ENCODE results near the gene SIPA1L3. TPM values are rescaled to one million over a fixed set of nuclear protein-coding genes. Genes with fewer than 3 reads are reported as not detected.
A peak's percentile ranks its signal among the peaks of the same experiment; 100 is the strongest.

SIPA1L3 gene
- total and polyA plus RNA-seq, 2 of the 13 experiments (the other 11 are each of a cell fraction or from before 2014, with no cell fraction given): 5.5 to 7.7 TPM

- TF ChIP-seq ZZZ3 (CRISPR knock-in tag; IDR thresholded peaks at IDR 0.05; ENCODE audit: borderline replicate concordance): no peak
- no peak; the same call in 1 of the 2 replicates for TF ChIP-seq ZSCAN12 (CRISPR knock-in tag; IDR thresholded peaks at IDR 0.05)
- no peak for TF ChIP-seq ZNF337 (CRISPR knock-in tag; IDR thresholded peaks at IDR 0.05; ENCODE audit: borderline replicate concordance, low read depth)
- no peak for TF ChIP-seq HOXA5 (CRISPR knock-in tag; IDR thresholded peaks at IDR 0.05)
- TF ChIP-seq AHR (CRISPR knock-in tag; IDR thresholded peaks at IDR 0.05): no peak; the same call in 1 of the 2 replicates
- TF ChIP-seq ZNF784 (CRISPR knock-in tag; IDR thresholded peaks at IDR 0.05; ENCODE audit: borderline replicate concordance): no peak
- TF ChIP-seq PHF20 (CRISPR knock-in tag; IDR thresholded peaks at IDR 0.05): no peak
- TF ChIP-seq PAX8 (CRISPR knock-in tag; IDR thresholded peaks at IDR 0.05; ENCODE audit: borderline replicate concordance): no peak
- TF ChIP-seq ZFY (CRISPR knock-in tag; IDR thresholded peaks at IDR 0.05): peak; percentile 23; the same call in 1 of the 2 replicates
- peak; percentile 38; the same call in 1 of the 2 replicates for TF ChIP-seq PATZ1 (CRISPR knock-in tag; IDR thresholded peaks at IDR 0.05)
- TF ChIP-seq TFAP4 (IDR thresholded peaks at IDR 0.05; ENCODE audit: borderline replicate concordance, low read depth): no peak
- TF ChIP-seq MAF1 (CRISPR knock-in tag; IDR thresholded peaks at IDR 0.05; ENCODE audit: borderline replicate concordance): 0 out of 2 replicates have a peak, but pooled peaks have one; percentile 67
- TF ChIP-seq ZNF766 (CRISPR knock-in tag; IDR thresholded peaks at IDR 0.05; ENCODE audit: borderline replicate concordance): peak; percentile 22; the same call in 1 of the 2 replicates
- no peak for TF ChIP-seq ZNF468 (CRISPR knock-in tag; IDR thresholded peaks at IDR 0.05)
- TF ChIP-seq CENPT (CRISPR knock-in tag; IDR thresholded peaks at IDR 0.05; ENCODE audit: low read depth): 0 out of 2 replicates have a peak, but pooled peaks have one; percentile 44
- TF ChIP-seq YEATS4 (CRISPR knock-in tag; IDR thresholded peaks at IDR 0.05; ENCODE audit: borderline replicate concordance): peak; percentile 74
- 0 out of 2 replicates have a peak, but pooled peaks have one; percentile 37 for TF ChIP-seq ZNF431 (CRISPR knock-in tag; IDR thresholded peaks at IDR 0.05; ENCODE audit: borderline replicate concordance, low read depth)
- TF ChIP-seq ZMYM2 (CRISPR knock-in tag; IDR thresholded peaks at IDR 0.05): 0 out of 2 replicates have a peak, but pooled peaks have one; percentile 25
- TF ChIP-seq CBX5 (CRISPR knock-in tag; IDR thresholded peaks at IDR 0.05; ENCODE audit: borderline replicate concordance): no peak
- no peak for TF ChIP-seq RCOR2 (CRISPR knock-in tag; IDR thresholded peaks at IDR 0.05)
- 0 out of 2 replicates have a peak, but pooled peaks have one; percentile 31 for TF ChIP-seq ZNF317 (CRISPR knock-in tag; IDR thresholded peaks at IDR 0.05)
Measured at GRCh38 chr19:37905946-37906868, 801 bp upstream of the SIPA1L3 start, which contains the start of gene WDR87 (continued).
